Activated T-cell treated with anti-CD3 and anti-CD28 coated beads, Interleukin-2, amount 50 U/mL, for 48 hours (primary cell): ENCODE measurements around the gene LRFN2.
A peak's percentile ranks its signal among the peaks of the same experiment; 100 is the strongest.

Experiments
- DNase-seq, 2 experiments: peaks; one replicate each; pipeline ENCODE4 v3.0.0-alpha.2; 2020

Gene LRFN2

DNA sequence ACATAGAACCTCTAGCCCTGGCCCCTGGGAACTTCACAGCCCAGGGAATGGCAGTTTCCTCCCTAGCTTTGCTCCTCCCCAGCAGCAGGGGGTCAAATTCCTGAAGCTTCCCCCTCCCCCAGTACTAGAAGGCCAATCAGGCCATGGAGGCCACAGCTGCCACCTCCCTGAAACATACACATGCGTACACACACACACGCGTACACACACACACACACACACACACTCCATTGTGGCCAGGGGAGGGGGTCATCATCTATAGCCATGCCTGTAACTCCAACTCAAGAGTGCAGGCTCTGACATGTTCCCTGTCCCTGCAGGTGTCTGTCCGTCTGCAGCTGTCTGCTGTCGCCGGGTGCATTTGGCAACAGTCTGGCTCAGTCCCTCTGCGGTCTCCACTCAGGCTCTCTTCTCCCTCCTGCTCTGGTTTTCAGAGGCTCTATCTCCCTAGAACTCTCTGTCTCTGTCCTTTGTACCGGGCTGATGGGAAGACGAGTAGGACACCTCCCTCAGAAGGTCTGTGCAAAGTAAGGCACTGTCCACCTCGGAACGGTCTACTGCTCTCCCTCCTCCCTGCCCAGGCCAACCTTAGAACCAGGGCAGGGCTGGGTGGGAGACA lies 1.4 kb downstream of the LRFN2 start:
- DNase-seq = no peak

DNA sequence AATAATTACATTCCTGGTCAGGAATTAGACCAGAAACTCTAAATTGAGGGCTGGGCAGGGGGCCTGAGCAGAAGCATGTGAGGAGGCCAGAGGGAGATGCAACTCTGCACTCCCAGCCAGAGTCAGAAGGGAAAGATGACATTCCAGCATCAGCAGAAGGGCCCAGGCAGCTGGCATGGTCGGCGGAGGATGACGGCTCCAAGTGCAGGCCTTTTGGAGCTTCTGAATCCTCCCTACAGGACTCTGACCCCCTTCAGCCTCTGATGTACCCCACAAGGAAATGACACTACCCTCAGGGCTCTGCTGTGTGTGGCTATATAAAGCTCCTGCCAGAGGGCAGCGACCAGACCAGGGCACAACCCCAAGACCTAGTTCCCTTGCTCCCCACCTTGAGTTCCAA lies 1.9 kb downstream of the LRFN2 start:
- DNase-seq = no peak

- no peak for DNase-seq
Measured at GRCh38 chr6:40584741-40585140, 2.4 kb downstream of the LRFN2 start.

DNA sequence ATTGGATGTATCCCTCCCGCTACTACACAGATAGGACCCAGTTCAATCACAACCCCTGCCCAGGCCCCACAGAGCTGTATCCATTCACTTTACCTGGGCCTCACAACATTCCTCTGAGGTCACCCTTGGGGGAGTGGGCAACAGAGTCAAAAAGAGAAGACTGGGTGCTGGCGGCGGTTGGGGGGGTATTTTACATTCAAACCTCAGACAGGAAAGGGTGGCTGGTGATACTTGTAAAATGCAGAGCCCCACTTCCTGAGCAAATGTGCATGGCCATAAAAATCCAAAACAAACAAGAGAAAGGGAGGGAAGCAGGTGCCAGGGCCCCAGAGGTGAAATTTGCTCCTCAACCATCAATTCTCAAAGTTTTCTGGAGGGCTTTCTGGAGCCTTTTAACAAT lies 3.5 kb downstream of the LRFN2 start:
- no peak for DNase-seq

- peak; percentile 26 to 28 for DNase-seq
Measured at GRCh38 chr6:40582892-40583291, 4.3 kb downstream of the LRFN2 start.

- no peak for DNase-seq
Measured at GRCh38 chr6:40579101-40579500, 8.1 kb downstream of the LRFN2 start.

DNA sequence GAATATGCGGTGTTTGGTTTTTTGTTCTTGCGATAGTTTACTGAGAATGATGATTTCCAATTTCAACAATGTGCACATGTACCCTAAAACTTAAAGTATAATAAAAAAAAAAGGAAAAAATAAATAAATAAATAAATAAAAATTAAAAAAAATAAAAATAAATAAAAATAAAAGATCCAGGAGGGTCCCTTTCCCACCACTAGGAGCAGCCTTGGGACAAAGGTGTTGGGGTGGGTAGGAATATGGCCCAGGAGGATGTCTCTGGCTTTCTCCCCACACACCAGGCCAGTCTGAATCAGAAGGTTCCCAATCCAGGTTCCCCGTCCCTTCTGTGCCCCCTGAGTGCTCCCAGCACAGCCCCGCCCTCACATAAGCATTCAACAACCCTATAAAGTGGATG lies 9.5 kb downstream of the LRFN2 start:
- DNase-seq = no peak

- no peak for DNase-seq
Measured at GRCh38 chr6:40573221-40573620, 13.9 kb downstream of the LRFN2 start.

DNA sequence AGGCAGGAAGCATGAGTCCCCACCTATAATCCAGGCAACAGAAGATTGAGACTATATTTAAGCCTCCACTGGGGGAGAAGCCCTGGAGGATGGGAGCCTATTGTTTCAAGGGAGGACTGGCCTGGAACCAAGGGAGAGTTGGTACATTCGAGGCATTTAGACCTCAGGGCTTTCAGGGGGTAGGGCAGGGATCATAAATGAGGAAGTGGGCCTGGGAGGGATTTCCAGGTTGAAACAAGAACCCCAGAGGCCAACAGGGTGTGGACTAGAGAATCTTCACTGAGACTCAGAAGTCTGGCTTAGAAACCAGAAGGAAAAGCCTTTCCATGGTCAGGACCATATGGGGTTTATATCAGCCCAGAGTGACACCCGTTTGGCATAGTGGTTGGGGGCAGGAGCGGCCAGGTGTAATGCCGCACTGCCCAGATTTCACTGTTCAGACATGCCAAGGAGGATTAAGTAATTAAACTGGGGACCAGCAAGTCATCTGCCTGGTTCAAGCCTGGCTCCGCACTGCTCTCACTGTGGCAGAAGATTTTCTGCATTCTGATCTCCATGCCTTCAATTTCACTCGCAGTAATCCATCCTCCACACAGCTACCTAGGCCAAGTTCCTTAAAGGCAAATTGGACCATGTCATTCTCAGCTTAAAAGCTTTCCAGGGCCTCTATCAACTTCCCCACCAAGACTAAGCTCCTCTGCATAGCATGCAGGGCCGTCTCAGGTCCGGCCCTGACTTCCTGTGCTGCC lies 17.8 kb downstream of the LRFN2 start:
- no peak for DNase-seq

DNA sequence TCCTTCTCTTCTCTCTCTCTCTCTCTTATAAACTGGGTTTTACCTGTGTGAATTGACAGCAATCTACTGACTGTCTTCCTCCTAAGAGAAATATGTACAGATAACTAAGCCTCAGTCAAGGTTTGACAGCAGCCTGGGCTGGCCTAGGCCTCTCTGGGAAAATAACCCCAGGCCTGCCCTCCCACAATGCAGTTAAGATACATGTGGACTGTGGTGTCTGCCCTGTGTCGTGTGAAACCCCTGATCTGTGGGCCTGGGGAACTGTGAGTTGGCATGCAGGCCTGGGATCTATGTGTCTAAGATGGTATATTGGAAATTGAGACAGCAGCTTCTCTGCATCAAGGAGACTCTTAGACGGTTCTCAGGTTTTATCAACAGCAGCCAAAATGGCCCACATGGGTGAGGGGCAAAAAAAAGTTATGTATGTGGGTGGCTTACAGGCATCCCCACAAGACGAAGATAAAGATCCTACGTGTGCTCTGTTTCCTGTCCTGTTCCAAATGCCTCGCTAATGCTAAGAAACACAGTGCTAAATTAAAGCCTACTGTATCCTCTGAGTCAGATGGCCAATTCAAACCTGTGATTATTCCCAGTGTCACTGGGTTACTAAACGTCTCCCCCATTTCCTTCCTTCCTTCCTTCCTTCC lies 19.0 kb downstream of the LRFN2 start:
- no peak for DNase-seq

GRCh38 chr6:40563111-40563510 lies 24.1 kb downstream of the LRFN2 start:
- no peak for DNase-seq

- DNase-seq = no peak
Measured at GRCh38 chr6:40559056-40559455, 28.1 kb downstream of the LRFN2 start.

DNA sequence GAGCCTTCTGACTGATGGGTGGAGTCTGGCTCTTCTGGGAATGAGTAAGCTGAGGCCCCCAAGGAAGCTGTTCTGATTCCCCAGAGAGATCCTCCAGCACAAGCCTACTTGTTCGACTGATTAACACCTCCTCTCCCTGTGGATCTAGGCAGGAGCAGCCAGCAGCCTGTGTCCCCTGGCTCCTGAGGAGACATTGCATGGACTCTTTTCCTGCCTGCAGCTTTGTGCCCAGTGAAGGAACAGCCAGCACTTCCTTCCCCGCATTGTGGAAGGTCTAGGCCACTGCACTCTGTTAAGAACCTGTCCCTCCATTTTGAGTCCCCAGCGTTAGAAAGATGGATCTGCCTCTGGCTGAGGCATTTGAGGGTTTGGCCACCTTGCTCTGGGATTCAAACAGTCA lies 29.1 kb downstream of the LRFN2 start:
- DNase-seq = no peak

GRCh38 chr6:40556881-40557280 lies 30.3 kb downstream of the LRFN2 start:
- no peak for DNase-seq

- no peak for DNase-seq
Measured at GRCh38 chr6:40556023-40556422, 31.1 kb downstream of the LRFN2 start.

DNA sequence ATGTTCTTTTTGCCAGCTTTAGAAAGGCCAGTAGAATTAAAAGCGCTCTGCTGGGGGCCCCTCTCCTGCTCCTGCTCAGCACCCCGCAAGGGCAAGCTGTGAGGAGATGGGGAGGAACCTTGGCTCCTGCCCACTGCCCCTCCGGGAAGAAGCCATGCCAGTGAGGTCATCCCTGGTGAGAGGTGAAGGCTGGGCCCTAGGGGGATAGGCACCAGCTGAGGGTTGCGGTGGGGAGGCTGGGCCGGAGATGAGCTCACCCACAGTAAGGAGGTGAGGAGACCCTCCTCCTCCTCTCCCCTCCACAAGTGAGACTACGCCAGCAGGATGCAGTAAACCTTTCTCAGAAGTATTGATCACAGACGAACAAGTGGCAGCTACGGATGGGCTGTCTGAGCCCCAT lies 32.1 kb downstream of the LRFN2 start:
- DNase-seq = no peak

GRCh38 chr6:40552941-40553340 lies 34.2 kb downstream of the LRFN2 start:
- no peak for DNase-seq

DNA sequence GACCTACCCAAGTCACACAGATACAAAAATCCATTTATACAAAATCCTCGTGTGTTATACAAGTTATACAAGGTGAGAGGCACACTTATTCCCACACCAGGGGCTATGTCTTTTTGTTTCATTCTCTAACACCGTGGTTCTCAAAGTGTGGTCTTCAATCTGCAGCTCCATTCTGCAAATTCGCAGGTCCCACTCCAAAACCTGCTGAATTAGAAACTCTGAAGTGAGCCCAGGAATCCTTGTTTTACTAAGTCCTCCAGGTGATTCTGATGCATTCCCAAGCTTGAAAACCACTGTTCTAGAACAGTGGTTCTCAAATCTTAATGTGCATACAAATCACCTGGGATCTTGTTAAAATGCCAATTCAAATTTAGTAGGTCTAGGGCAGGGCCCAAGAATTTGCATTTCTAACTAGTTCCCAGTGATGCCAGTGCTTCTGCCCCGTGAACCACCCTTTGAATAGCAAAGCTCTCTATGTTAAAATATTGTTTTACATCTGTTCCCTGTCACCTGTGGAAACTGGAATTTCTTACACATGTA lies 35.1 kb downstream of the LRFN2 start:
- no peak for DNase-seq

GRCh38 chr6:40550202-40551101 lies 36.7 kb downstream of the LRFN2 start:
- DNase-seq = peak; percentile 20 to 26

GRCh38 chr6:40545954-40546353 lies 41.2 kb downstream of the LRFN2 start:
- DNase-seq = no peak

DNA sequence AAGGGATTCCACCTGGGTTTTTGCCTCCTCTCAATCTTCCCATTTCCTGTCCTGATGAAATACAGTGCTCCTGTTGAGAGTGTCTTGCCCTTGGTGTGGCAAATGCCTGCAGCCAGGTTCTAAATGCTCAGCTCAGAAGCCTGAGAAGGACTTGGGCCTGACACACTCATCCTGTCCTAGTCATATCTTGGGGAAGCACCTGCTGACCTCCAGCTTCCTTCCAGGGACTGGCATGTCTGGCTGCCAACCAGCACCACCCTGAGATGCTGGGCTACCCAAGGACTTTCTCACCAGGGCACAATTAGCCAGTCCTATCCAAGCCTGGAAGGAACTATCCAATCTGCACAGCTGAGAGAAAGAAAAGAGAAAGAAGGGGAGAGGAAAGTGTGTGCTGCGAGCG lies 43.4 kb downstream of the LRFN2 start:
- no peak for DNase-seq

DNA sequence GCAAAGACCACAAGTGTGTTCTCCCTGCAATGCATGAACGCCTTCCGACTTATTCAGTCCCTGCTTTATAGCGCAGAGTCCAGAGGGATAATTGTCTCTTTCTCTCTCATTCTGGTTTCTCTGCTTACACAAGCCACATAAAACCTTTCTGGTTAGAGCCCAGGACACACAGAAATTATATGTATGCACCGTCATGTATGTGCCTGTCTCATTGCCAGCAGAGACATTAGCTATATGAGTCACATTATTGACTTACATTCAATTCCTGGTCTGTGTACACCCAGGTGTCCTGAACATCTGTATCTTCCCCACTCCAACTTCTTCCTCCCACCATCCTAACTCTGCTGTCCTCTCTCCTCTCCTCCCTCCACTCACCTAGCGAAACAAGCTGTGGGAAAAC lies 44.0 kb downstream of the LRFN2 start:
- no peak for DNase-seq

DNA sequence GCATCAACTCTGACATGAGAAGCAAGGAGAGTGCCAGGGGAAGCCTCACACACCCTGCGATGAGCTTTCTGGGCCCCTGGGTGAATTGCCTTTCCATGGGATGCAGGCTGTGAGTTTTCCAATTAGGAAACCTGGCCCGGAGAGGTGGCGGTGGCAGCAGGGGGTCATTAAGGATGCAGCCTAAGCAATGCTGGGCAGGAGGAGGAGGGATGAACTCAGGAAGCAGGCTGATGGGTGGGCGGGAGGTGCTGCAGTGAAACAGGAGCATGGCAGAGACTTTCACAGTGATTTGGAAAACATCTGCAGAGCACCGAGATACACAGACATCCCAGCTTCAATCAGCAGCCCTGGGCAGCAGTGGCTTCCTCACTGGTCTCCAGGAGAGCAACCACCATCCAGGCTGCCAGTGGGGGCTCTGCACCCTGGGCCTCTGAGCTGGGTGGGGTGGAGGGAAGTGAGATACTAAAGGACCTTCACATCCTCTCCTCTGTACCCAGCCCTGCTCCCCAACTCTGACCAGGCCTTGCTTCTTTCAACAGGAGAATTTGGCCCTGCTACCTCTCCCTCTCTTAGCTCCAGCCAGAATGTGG lies 44.9 kb downstream of the LRFN2 start:
- DNase-seq = no peak
